Right lobe of liver (tissue), 6 donors: ENCODE measurements around the gene ENTHD1. TPM values are rescaled to one million over a fixed set of nuclear protein-coding genes. Genes with fewer than 3 reads are reported as not detected.

ENCODE experiments used
- ATAC-seq, 4 donors: fragments of 200-7000 bp; cut with Tn5 transposase; one replicate each; pipeline ENCODE4 v1.9.1; 2020; ENCODE audit warnings: mild to moderate bottlenecking in 4 of 4, moderate library complexity in 4 of 4
- DNase-seq, 3 donors: peaks; one replicate each; pipeline ENCODE4 v3.0.0-alpha.2; 2020
- H3K27ac ChIP-seq, 3 donors: fragments of 200-600 bp; one replicate each; pipeline ENCODE4 v1.8.0; 2022
- H3K27me3 ChIP-seq, 2 donors: fragments of 200-600 bp; one replicate each; pipeline ENCODE4 v1.8.0; 2022
- H3K36me3 ChIP-seq, 4 donors: fragments of 200-600 bp; sonication (generic) in 1 of 4; one replicate each; pipeline versions ENCODE4 v1.5.1 to v1.8.0; 2017 to 2022; ENCODE audit warnings: control low read depth in 1 of 4
- H3K4me1 ChIP-seq, 4 donors: fragments of 200-600 bp; sonication (generic) in 1 of 4; one replicate each; pipeline versions ENCODE4 v1.5.1 to v1.8.0; 2017 to 2022; ENCODE audit warnings: control low read depth in 1 of 4
- H3K4me3 ChIP-seq, 3 donors: fragments of 200-600 bp; one replicate each; pipeline ENCODE4 v1.8.0; 2022
- H3K9me3 ChIP-seq, 4 donors: fragments of 200-600 bp; sonication (generic) in 1 of 4; one replicate each; pipeline versions ENCODE4 v1.5.1 to v1.8.0; 2017 to 2022; ENCODE audit warnings: control low read depth in 1 of 4
- CTCF ChIP-seq, 4 donors: fragments of 200-600 bp in 3 of 4; fragments of 450-650 bp in 1 of 4; IDR thresholded peaks; one replicate each; pipeline versions ENCODE4 v1.5.1 to v1.8.0; 2016 to 2022; ENCODE audit warnings: antibody characterized with exemption in 4 of 4, mild to moderate bottlenecking in 2 of 4
- POLR2A ChIP-seq: fragments of 450-650 bp; IDR thresholded peaks from one replicate; pipeline ENCODE4 v1.6.1; 2017; ENCODE audit warnings: antibody characterized with exemption, mild to moderate bottlenecking
- WGBS: methylation state at CpG from one replicate; pipeline ENCODE4 v1.1.6; 2018; ENCODE audit warnings: low coverage, low lambda C conversion rate; ENCODE audit not compliant: insufficient coverage; ENCODE audit errors: missing lambda C conversion rate; 5-methylcytosine and 5-hydroxymethylcytosine counted together
- intact Hi-C, 2 donors: fragments of 100-400 bp; cut with DNase I; formaldehyde crosslinking; loops; one replicate each; pipeline versions ENCODE4 v1.11.2 to v1.14.1; 2022
- total RNA-seq, 6 experiments: library from RNA; depleted of rRNA in 2 of 6; stranded (reverse); fragments of >200 nt in 2 of 6; fragmentation: NEBNext Ultra II Directional in 3 of 6; extraction: Animal tissue kit (Norgen Biotek cat#: 25700) in 3 of 6; gene quantifications; one replicate each; pipeline versions ENCODE4 v1.1.0 to v1.2.4, GENCODE V29; 2016 to 2023
- donor health status: DM: no; HTN: yes; CAD: no.
- donor health status: DM: no; HTN: no; CAD: no.
- donor health status: DM: no; HTN: no; CAD: no.
- donor health status: DM: no; HTN: yes; CAD: no.
- donor health status: DM: no; HTN: yes; CAD: no.

Gene ENTHD1
- total RNA-seq, 6 experiments from 2014 or later, result not detected

GRCh38 chr22:39859903-39860588, 33.5 kb downstream of the ENTHD1 start:
- Histone ChIP-seq H3K4me1 (no peaks in the 10 kb centered on the region), H3K27ac (no peak overlapping the region), H3K9me3 (no peaks in the 10 kb centered on the region), H3K4me3 (no peak overlapping the region), H3K27me3 (peaks cover 0 to 6% of the 10 kb centered on the region in 2 donors), H3K36me3 (no peaks in the 10 kb centered on the region)
- TF ChIP-seq POLR2A (no peak), CTCF (IDR thresholded peaks at IDR 0.05) (no peak)
- ATAC-seq, result no peak
- WGBS, result 49% methylated on average over 7 of the region's 7 CpGs
- DNase-seq, result no peak
- intact Hi-C loops, result no loop called here

GRCh38 chr22:39856588-39856987, 37.0 kb downstream of the ENTHD1 start:
- Histone ChIP-seq H3K4me3 (no peak overlapping the region), H3K27me3 (peaks cover 0 to 16% of the 10 kb centered on the region in 2 donors), H3K4me1 (no peaks in the 10 kb centered on the region), H3K9me3 (no peaks in the 10 kb centered on the region), H3K36me3 (no peaks in the 10 kb centered on the region), H3K27ac (no peak overlapping the region)
- intact Hi-C loops, result no loop called here
- DNase-seq (no peak), ATAC-seq (no peak)
- TF ChIP-seq CTCF (IDR thresholded peaks at IDR 0.05), result no peak
- TF ChIP-seq POLR2A, result no peak
- WGBS, result 78% methylated on average over 4 of the region's 4 CpGs

- intact Hi-C loops, result no loop called here
- no peaks in the 10 kb centered on the region for H3K36me3 ChIP-seq
- WGBS, result 25% methylated on average over 2 of the region's 2 CpGs
- peaks cover 0 to 10% of the 10 kb centered on the region in 2 donors for H3K27me3 ChIP-seq
- ATAC-seq, result no peak
- TF ChIP-seq CTCF (IDR thresholded peaks at IDR 0.05), result no peak
- TF ChIP-seq POLR2A, result no peak
- no peak for DNase-seq
- H3K4me3 ChIP-seq, result no peak overlapping the region
- no peak overlapping the region for H3K27ac ChIP-seq
- no peaks in the 10 kb centered on the region for H3K9me3 ChIP-seq
- H3K4me1 ChIP-seq, result no peaks in the 10 kb centered on the region
These were observed 40.8 kb downstream of the ENTHD1 start for GRCh38 chr22:39852799-39853198.

GRCh38 chr22:39851606-39852315, 41.8 kb downstream of the ENTHD1 start:
- TF ChIP-seq CTCF (IDR thresholded peaks at IDR 0.05) (no peak), POLR2A (no peak)
- H3K4me3 ChIP-seq, result no peak overlapping the region
- no peak for ATAC-seq
- no peak for DNase-seq
- intact Hi-C loops, result no loop called here
- no peaks in the 10 kb centered on the region for H3K9me3 ChIP-seq
- H3K36me3 ChIP-seq, result no peaks in the 10 kb centered on the region
- no peaks in the 10 kb centered on the region for H3K4me1 ChIP-seq
- no peak overlapping the region for H3K27ac ChIP-seq
- 65% methylated on average over 4 of the region's 4 CpGs for WGBS
- H3K27me3 ChIP-seq, result peaks cover 0 to 10% of the 10 kb centered on the region in 2 donors
